Sigmoid colon (tissue), 4 donors: Measurements from ENCODE around the gene MED31.

Source experiments
- CTCF ChIP-seq, 4 experiments: fragments of 450-650 bp in 3 of 4; fragments of 200-600 bp in 1 of 4; IDR thresholded peaks; one replicate each; pipeline ENCODE4 v1.5.1; 2016 to 2019; ENCODE audit warnings: antibody characterized with exemption in 4 of 4, mild to moderate bottlenecking in 3 of 4, moderate library complexity in 2 of 4
- EP300 ChIP-seq, 4 donors: sonication (generic); formaldehyde crosslinking; IDR thresholded peaks; one replicate each; pipeline ENCODE4 v1.6.1; 2017; ENCODE audit warnings: antibody characterized with exemption in 4 of 4
- POLR2AphosphoS5 ChIP-seq, 4 donors: sonication (generic); formaldehyde crosslinking; IDR thresholded peaks; one replicate each; pipeline ENCODE4 v1.6.1; 2017; ENCODE audit warnings: antibody characterized with exemption in 4 of 4

- TF ChIP-seq CTCF (IDR thresholded peaks at IDR 0.05) (no peak), POLR2AphosphoS5 (IDR thresholded peaks at IDR 0.05) (no peak), EP300 (IDR thresholded peaks at IDR 0.05) (no peak)
Observed at GRCh38 chr17:6698004-6698403, 46.6 kb upstream of the MED31 start.
